CD4-positive, alpha-beta T cell (primary cell): Measurements from ENCODE around the gene DGUOK. TPM values are rescaled to one million over a fixed set of nuclear protein-coding genes. Genes with fewer than 3 reads are reported as not detected.

Experiments used
- ATAC-seq: fragments of 200-7000 bp; cut with Tn5 transposase; one replicate; pipeline ENCODE4 v1.10.0; 2022; ENCODE audit warnings: mild to moderate bottlenecking; ENCODE audit not compliant: poor library complexity
- CTCF ChIA-PET: fragments of 350-600 bp; sonication (Branson Sonifier 250); formaldehyde crosslinking; loops from one replicate; lab custom pipeline; 2021; ENCODE audit warnings: antibody characterized with exemption, inconsistent platforms; lab: Charles Lee
- POLR2A ChIA-PET: fragments of 350-600 bp; sonication (Branson Sonifier 250); formaldehyde crosslinking; loops from one replicate; lab custom pipeline; 2021; ENCODE audit warnings: antibody characterized with exemption, inconsistent platforms; lab: Charles Lee
- DNase-seq, 14 experiments: peaks; one replicate each; pipeline ENCODE4 v3.0.0-alpha.2; 2013 to 2020; ENCODE audit warnings: mixed read lengths in 2 of 14
- H3K27ac ChIP-seq, 2 donors: one replicate each; pipeline versions ENCODE4 v1.5.1 to v1.7.0; 2013; ENCODE audit warnings: low read length in 2 of 2, low read depth in 1 of 2, mild to moderate bottlenecking in 1 of 2
- H3K27me3 ChIP-seq, 2 experiments: 1 replicate in 1 of 2; 2 replicates in 1 of 2; pipeline versions ENCODE4 v1.6.1 to v1.7.0; 2013; ENCODE audit warnings: low read length in 2 of 2, control low read depth in 1 of 2, mild to moderate bottlenecking in 1 of 2, moderate library complexity in 1 of 2; ENCODE audit not compliant: insufficient read depth in 2 of 2, control insufficient read depth in 1 of 2
- H3K36me3 ChIP-seq: one replicate; pipeline ENCODE4 v1.6.1; 2013; ENCODE audit warnings: low read length, control low read depth; ENCODE audit not compliant: insufficient read depth
- H3K4me1 ChIP-seq: one replicate; pipeline ENCODE4 v1.6.1; 2013; ENCODE audit warnings: low read length, control low read depth; ENCODE audit not compliant: insufficient read depth
- H3K4me3 ChIP-seq: one replicate; pipeline ENCODE4 v1.5.1; 2013; ENCODE audit warnings: mild to moderate bottlenecking, low read length, moderate library complexity
- H3K9me3 ChIP-seq, 2 experiments: 1 replicate in 1 of 2; 2 replicates in 1 of 2; pipeline versions ENCODE4 v1.6.1 to v1.7.0; 2013; ENCODE audit warnings: low read length in 2 of 2, mild to moderate bottlenecking in 2 of 2, control low read depth in 1 of 2, moderate library complexity in 1 of 2; ENCODE audit not compliant: control insufficient read depth in 1 of 2, insufficient read depth in 1 of 2
- H3K27ac Mint-ChIP-seq: one replicate; pipeline ENCODE4 v1.8.0; 2020; ENCODE audit warnings: mixed read lengths
- H3K27me3 Mint-ChIP-seq: one replicate; pipeline ENCODE4 v1.8.0; 2021; ENCODE audit warnings: mixed read lengths
- H3K36me3 Mint-ChIP-seq: one replicate; pipeline ENCODE4 v1.8.0; 2021; ENCODE audit warnings: low read depth, mixed read lengths
- H3K4me1 Mint-ChIP-seq: one replicate; pipeline ENCODE4 v1.8.0; 2021; ENCODE audit warnings: low read depth, mixed read lengths
- H3K4me3 Mint-ChIP-seq: one replicate; pipeline ENCODE4 v1.8.0; 2020; ENCODE audit warnings: mild to moderate bottlenecking, mixed read lengths
- H3K9me3 Mint-ChIP-seq: one replicate; pipeline ENCODE4 v1.8.0; 2020; ENCODE audit warnings: mixed read lengths
- CTCF ChIP-seq: fragments of 200-600 bp; IDR thresholded peaks from one replicate; pipeline ENCODE4 v1.8.0; 2022; ENCODE audit warnings: antibody characterized with exemption, mild to moderate bottlenecking
- intact Hi-C, 2 experiments: fragments of 100-400 bp; cut with DNase I in 1 of 2; cut with micrococcal nuclease in 1 of 2; formaldehyde crosslinking; loops; one replicate each; pipeline versions ENCODE4 v1.15.1 to v1.9.0; 2023 to 2025; cut with DNase I, micrococcal nuclease
- total RNA-seq, 174 experiments: library from RNA in 2 of 174; stranded (reverse) in 2 of 174; gene quantifications; one replicate each; pipeline ENCODE4 v1.2.3 and lab custom pipeline; 2021 to 2026

Gene DGUOK
- total RNA-seq, 2 experiments from 2014 or later, result 30.5 to 32.0 TPM

GRCh38 chr2:73993778-73994177 is 67.1 kb downstream of the DGUOK start:
- no peak overlapping the region for H3K4me3 ChIP-seq
- peaks cover 0 to 10% of the 10 kb centered on the region in 2 experiments for H3K9me3 ChIP-seq
- Mint-ChIP-seq H3K27ac (peak overlapping the region; percentile 61), H3K9me3 (peaks cover 3% of the 10 kb centered on the region), H3K4me3 (no peak overlapping the region), H3K4me1 (peaks cover 80% of the 10 kb centered on the region), H3K36me3 (peaks cover 45% of the 10 kb centered on the region), H3K27me3 (no peaks in the 10 kb centered on the region)
- DNase-seq (no peak), ATAC-seq (no peak)
- ChIA-PET POLR2A (interaction anchor here (1.3 kb wide), 1 partner anchor 38 kb away, joined by 3 read pairs; no protein-coding TSS in a partner anchor), CTCF (no interaction called here)
- peaks cover 14% of the 10 kb centered on the region for H3K36me3 ChIP-seq
- intact Hi-C loops, result no loop called here
- H3K4me1 ChIP-seq, result peaks cover 61% of the 10 kb centered on the region
- no peak overlapping the region for H3K27ac ChIP-seq
- TF ChIP-seq CTCF, result no peak
- H3K27me3 ChIP-seq, result no peaks in the 10 kb centered on the region

- ChIA-PET POLR2A (interaction anchor here (1.3 kb wide), 1 partner anchor 38 kb away, joined by 3 read pairs; no protein-coding TSS in a partner anchor), CTCF (no interaction called here)
- peaks cover 0 to 10% of the 10 kb centered on the region in 2 experiments for H3K9me3 ChIP-seq
- H3K36me3 ChIP-seq, result peaks cover 14% of the 10 kb centered on the region
- H3K27ac ChIP-seq, result no peak overlapping the region
- no peak for ATAC-seq
- Mint-ChIP-seq H3K4me1 (peaks cover 80% of the 10 kb centered on the region), H3K36me3 (peaks cover 41% of the 10 kb centered on the region), H3K4me3 (no peak overlapping the region), H3K9me3 (peaks cover 3% of the 10 kb centered on the region), H3K27me3 (no peaks in the 10 kb centered on the region), H3K27ac (peak overlapping the region; percentile 61)
- no peak for DNase-seq
- no peak overlapping the region for H3K4me3 ChIP-seq
- intact Hi-C loops, result no loop called here
- no peaks in the 10 kb centered on the region for H3K27me3 ChIP-seq
- TF ChIP-seq CTCF, result no peak
- H3K4me1 ChIP-seq, result peaks cover 62% of the 10 kb centered on the region
Measured at GRCh38 chr2:73994178-73994831, 67.6 kb downstream of the DGUOK start.

GRCh38 chr2:73995810-73996209 is 69.1 kb downstream of the DGUOK start:
- no peaks in the 10 kb centered on the region for H3K27me3 ChIP-seq
- ChIA-PET CTCF (no interaction called here), POLR2A (interaction anchor here (1.2 kb wide), 1 partner anchor 10 kb away, joined by 4 read pairs; no protein-coding TSS in a partner anchor)
- no peak overlapping the region for H3K4me3 ChIP-seq
- H3K9me3 Mint-ChIP-seq, result no peaks in the 10 kb centered on the region
- H3K36me3 Mint-ChIP-seq, result peaks cover 26% of the 10 kb centered on the region
- no peak for TF ChIP-seq CTCF
- H3K27me3 Mint-ChIP-seq, result no peaks in the 10 kb centered on the region
- intact Hi-C loops, result loop anchor here in 1 of 2 experiments (2.0 kb wide), 1 partner anchor 51 kb away; no protein-coding TSS in a partner anchor
- H3K4me3 Mint-ChIP-seq, result no peak overlapping the region
- peaks cover 61% of the 10 kb centered on the region for H3K4me1 ChIP-seq
- no peak overlapping the region for H3K27ac Mint-ChIP-seq
- peaks cover 0 to 10% of the 10 kb centered on the region in 2 experiments for H3K9me3 ChIP-seq
- peaks cover 5% of the 10 kb centered on the region for H3K36me3 ChIP-seq
- ATAC-seq (no peak), DNase-seq (no peak)
- peaks cover 80% of the 10 kb centered on the region for H3K4me1 Mint-ChIP-seq
- H3K27ac ChIP-seq, result no peak overlapping the region
